Osteoblast (primary cell): ENCODE measurements around the gene C1D. TPM values are rescaled to one million over a fixed set of nuclear protein-coding genes. Genes with fewer than 3 reads are reported as not detected.

Experiments used
- DNase-seq: peaks from one replicate; pipeline ENCODE4 v3.0.0; 2011; ENCODE audit warnings: low spot score, mixed read lengths; ENCODE audit not compliant: insufficient read length; ENCODE audit errors: missing footprints
- H2AFZ ChIP-seq: 2 replicates; pipeline ENCODE4 v1.6.0; 2011; ENCODE audit warnings: mild to moderate bottlenecking, low read length
- H3K27ac ChIP-seq: 2 replicates; pipeline ENCODE4 v1.5.1; 2011; ENCODE audit warnings: mild to moderate bottlenecking, low read depth, low read length, moderate library complexity
- H3K27me3 ChIP-seq: 2 replicates; pipeline ENCODE4 v1.6.0; 2012; ENCODE audit warnings: mild to moderate bottlenecking, control low read depth, inconsistent platforms, low read length, moderate library complexity; ENCODE audit not compliant: insufficient read depth
- H3K36me3 ChIP-seq: 2 replicates; pipeline ENCODE4 v1.5.1; 2011; ENCODE audit warnings: mild to moderate bottlenecking, low read length, control low read depth, moderate library complexity; ENCODE audit not compliant: insufficient read depth
- H3K4me1 ChIP-seq: 2 replicates; pipeline ENCODE4 v1.5.1; 2011; ENCODE audit warnings: mild to moderate bottlenecking, low read length, control low read depth, moderate library complexity; ENCODE audit not compliant: insufficient read depth
- H3K4me2 ChIP-seq: 2 replicates; pipeline ENCODE4 v1.6.0; 2011; ENCODE audit warnings: mild to moderate bottlenecking, low read length; ENCODE audit not compliant: insufficient read depth
- H3K4me3 ChIP-seq: fragments of 200-600 bp; sonication (generic); 3 replicates; pipeline ENCODE4 v1.5.1; 2012; ENCODE audit warnings: mild to moderate bottlenecking, low read length, inconsistent platforms; ENCODE audit not compliant: insufficient read depth
- H3K79me2 ChIP-seq: 2 replicates; pipeline ENCODE4 v1.6.0; 2012; ENCODE audit warnings: mild to moderate bottlenecking, low read length, control low read depth, inconsistent platforms; ENCODE audit not compliant: insufficient read depth
- H3K9me3 ChIP-seq: 2 replicates; pipeline ENCODE4 v1.5.1; 2011; ENCODE audit warnings: low read depth, low read length, control low read depth
- H4K20me1 ChIP-seq: 2 replicates; pipeline ENCODE4 v1.6.0; 2012; ENCODE audit warnings: mild to moderate bottlenecking, low read length, control low read depth; ENCODE audit not compliant: insufficient read depth
- total RNA-seq: library from RNA; depleted of rRNA; stranded (reverse); fragments of >200 nt; gene quantifications from 2 replicates; pipeline ENCODE4 v1.2.3, GENCODE V29; 2012
- TF ChIP-seq, protein P1 (sequence below): IDR thresholded peaks from 2 replicates; pipeline ENCODE4 v1.5.1; 2011; ENCODE audit warnings: mild to moderate bottlenecking, low read depth, low read length, moderate library complexity; ENCODE audit errors: extremely low read depth

The C1D gene
- total RNA-seq, 1 donor, result 25.7 TPM

DNA sequence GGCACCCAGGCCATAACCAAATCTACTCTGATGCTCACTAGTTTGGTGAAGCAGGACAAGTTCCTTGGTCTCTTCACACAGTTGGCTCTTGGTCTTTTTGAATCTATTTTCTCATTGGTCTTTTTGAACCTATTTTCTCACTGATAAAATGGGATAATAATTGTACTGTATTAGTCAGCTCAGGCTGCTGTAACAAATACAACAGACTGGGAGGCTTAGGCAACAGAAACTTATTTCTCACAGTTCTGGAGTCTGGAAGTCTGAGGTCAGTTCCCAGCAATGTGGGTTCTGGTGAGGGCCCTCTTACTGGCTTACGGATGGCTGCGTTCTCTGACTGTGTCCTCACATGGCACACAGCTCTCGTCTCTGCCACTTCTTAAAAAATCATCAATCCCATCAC, 63.5 kb downstream of the C1D start:
- H3K27me3 ChIP-seq, result no peaks in the 10 kb centered on the region
- no peak overlapping the region for H3K4me2 ChIP-seq
- no peak overlapping the region for H3K27ac ChIP-seq
- H2AFZ ChIP-seq, result no peak overlapping the region
- H3K9me3 ChIP-seq, result no peaks in the 10 kb centered on the region
- TF ChIP-seq, protein P1, sequence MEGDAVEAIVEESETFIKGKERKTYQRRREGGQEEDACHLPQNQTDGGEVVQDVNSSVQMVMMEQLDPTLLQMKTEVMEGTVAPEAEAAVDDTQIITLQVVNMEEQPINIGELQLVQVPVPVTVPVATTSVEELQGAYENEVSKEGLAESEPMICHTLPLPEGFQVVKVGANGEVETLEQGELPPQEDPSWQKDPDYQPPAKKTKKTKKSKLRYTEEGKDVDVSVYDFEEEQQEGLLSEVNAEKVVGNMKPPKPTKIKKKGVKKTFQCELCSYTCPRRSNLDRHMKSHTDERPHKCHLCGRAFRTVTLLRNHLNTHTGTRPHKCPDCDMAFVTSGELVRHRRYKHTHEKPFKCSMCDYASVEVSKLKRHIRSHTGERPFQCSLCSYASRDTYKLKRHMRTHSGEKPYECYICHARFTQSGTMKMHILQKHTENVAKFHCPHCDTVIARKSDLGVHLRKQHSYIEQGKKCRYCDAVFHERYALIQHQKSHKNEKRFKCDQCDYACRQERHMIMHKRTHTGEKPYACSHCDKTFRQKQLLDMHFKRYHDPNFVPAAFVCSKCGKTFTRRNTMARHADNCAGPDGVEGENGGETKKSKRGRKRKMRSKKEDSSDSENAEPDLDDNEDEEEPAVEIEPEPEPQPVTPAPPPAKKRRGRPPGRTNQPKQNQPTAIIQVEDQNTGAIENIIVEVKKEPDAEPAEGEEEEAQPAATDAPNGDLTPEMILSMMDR, result no peak
- H3K79me2 ChIP-seq, result no peaks in the 10 kb centered on the region
- no peak overlapping the region for H3K4me3 ChIP-seq
- H3K4me1 ChIP-seq, result peaks cover 27% of the 10 kb centered on the region
- DNase-seq, result no peak
- no peaks in the 10 kb centered on the region for H3K36me3 ChIP-seq
- no peaks in the 10 kb centered on the region for H4K20me1 ChIP-seq

DNA sequence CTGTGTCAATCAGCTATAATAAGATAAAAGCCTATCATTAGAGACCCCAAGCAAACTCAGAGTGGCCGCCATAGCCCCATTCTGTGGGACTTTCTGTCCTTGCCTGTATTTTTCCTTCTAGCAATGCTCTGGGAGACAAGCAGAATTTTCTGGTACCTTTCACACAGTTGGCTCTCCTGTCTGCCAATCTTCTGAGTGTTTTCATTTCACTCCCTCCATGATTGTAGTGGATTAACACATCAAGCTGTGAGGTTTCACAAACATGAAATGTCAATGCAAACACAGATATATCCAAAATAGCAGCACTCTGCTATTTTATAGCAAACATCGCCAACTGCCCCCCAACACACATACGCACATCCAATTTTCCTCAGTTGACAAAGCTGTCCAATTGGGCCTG, 64.9 kb downstream of the C1D start:
- no peaks in the 10 kb centered on the region for H3K27me3 ChIP-seq
- peak overlapping the region; percentile 58 for H3K4me2 ChIP-seq
- no peaks in the 10 kb centered on the region for H3K36me3 ChIP-seq
- H3K4me1 ChIP-seq, result peaks cover 27% of the 10 kb centered on the region
- TF ChIP-seq, protein P1, result no peak
- H4K20me1 ChIP-seq, result no peaks in the 10 kb centered on the region
- peak overlapping the region; percentile 74 for H3K27ac ChIP-seq
- peak; percentile 73 for DNase-seq
- H3K9me3 ChIP-seq, result no peaks in the 10 kb centered on the region
- no peak overlapping the region for H3K4me3 ChIP-seq
- H2AFZ ChIP-seq, result peak overlapping the region; percentile 48
- H3K79me2 ChIP-seq, result no peaks in the 10 kb centered on the region

DNA sequence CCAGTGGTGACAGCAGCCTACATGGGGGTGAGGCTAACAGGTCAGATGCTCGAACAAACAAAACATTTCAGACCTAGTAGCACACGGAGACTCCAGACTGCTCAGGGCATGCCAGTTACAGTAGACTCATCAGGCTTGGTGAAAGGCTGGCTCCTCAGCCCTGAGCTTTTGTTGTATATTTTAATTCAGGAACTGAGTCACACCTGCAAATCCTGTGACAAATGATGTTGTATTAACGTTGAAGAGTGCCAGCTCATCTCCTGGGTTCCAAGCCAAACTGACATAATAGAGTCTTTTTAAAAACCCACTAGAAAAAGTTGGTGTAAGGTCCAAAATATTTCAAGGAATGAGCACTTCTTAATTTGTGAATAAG, 65.3 kb downstream of the C1D start:
- peak overlapping the region; percentile 56 for H2AFZ ChIP-seq
- H3K27me3 ChIP-seq, result no peaks in the 10 kb centered on the region
- H3K4me2 ChIP-seq, result peak overlapping the region; percentile 58
- H3K36me3 ChIP-seq, result no peaks in the 10 kb centered on the region
- H3K79me2 ChIP-seq, result no peaks in the 10 kb centered on the region
- peak overlapping the region; percentile 11 for H3K4me3 ChIP-seq
- H4K20me1 ChIP-seq, result no peaks in the 10 kb centered on the region
- TF ChIP-seq, protein P1, result no peak
- H3K27ac ChIP-seq, result peak overlapping the region; percentile 74
- peak; percentile 89 for DNase-seq
- peaks cover 27% of the 10 kb centered on the region for H3K4me1 ChIP-seq
- no peaks in the 10 kb centered on the region for H3K9me3 ChIP-seq

DNA sequence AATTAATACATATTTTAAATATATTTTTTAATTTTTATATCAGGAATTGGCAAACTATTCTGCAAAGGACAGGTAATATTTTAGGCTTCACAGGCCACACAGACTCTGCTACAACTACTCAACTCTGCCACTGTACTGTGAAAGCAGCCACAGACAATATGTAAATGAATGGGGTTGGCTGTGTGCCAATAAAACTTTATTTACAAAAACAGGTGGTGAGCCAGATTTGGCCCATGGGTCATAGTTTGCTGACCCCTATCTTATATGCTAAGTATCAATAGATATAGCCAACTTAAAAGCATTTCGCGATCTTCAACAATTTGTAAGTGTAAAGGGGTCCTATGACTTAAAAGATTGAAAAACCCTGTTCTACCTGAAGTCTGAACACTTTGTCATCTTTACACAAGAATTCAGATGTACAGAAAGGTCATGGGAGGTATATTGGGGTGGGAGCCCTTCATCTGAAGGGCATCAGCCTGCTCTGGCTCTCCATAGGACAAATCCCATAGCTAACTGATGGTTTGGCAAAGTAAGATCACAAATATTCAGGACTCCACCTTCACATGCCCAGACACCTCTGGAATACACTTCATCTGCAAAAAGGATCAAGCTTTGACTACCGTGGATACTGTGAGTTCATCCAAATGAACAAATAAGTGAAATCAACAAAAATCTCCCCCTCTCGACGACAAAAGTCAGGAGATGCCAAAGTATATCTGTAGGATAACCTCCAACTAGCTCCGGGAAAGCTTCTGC, 65.9 kb downstream of the C1D start:
- Histone ChIP-seq H3K79me2 (no peaks in the 10 kb centered on the region), H3K27me3 (no peaks in the 10 kb centered on the region), H2AFZ (peak overlapping the region; percentile 56), H3K9me3 (no peaks in the 10 kb centered on the region), H3K4me1 (peaks cover 27% of the 10 kb centered on the region), H4K20me1 (no peaks in the 10 kb centered on the region), H3K27ac (peak overlapping the region; percentile 74), H3K4me3 (peak overlapping the region; percentile 11), H3K4me2 (peak overlapping the region; percentile 58), H3K36me3 (no peaks in the 10 kb centered on the region)
- no peak for DNase-seq
- TF ChIP-seq, protein P1, result no peak
